GM21367 (cell line): ENCODE data around the gene EXO5.
"Not testable (repeated sequence)": the region's sequence is repeated elsewhere in the genome, so short reads cannot be mapped to it uniquely, and the experiment has no call there.

Experiments
- ATAC-seq: cut with Tn5 transposase; IDR thresholded peaks from one replicate; pipeline ENCODE4 v1.9.1; 2021; ENCODE audit not compliant: unreplicated experiment

The EXO5 gene

GRCh38 chr1:40553017-40553416, 44.5 kb downstream of the EXO5 start:
- ATAC-seq = no peak

- ATAC-seq = not testable (repeated sequence)
These were observed 46.2 kb downstream of the EXO5 start for GRCh38 chr1:40554807-40555206.

- no peak for ATAC-seq
These were observed 47.6 kb downstream of the EXO5 start for GRCh38 chr1:40556121-40556520.

DNA sequence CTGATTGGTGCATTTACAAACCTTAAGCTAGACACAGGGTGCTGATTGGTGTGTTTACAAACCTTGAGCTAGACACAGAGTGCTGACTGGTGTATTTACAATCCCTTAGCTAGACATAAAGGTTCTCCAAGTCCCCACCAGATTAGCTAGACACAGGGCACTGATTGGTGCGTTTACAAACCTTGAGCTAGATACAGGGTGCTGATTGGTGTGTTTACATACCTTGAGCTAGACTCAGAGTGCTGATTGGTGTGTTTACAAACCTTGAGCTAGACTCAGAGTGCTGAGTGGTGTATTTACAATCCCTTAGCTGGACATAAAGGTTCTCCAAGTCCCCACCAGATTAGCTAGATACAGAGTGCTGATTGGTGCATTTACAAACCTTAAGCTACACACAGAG, 49.7 kb downstream of the EXO5 start:
- ATAC-seq = not testable (repeated sequence)

DNA sequence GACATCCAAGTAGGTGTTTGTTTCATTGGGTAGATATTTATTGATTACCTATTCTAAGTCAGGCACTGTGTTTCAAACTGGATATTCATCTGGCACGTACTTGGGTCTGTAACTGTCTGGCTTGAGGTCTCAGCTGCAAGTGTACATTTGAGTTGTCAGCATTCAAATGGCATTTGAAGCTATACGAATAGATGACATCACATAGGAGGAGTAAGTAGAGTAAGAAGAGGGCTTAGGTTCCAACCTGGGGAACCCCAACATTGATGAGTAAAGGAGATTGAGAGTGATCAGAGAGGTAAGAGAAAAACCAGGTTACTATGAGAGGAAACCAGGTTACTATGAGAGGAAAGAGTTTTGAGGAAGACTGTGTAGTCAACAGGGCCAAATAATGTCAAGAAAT, 53.6 kb downstream of the EXO5 start:
- no peak for ATAC-seq

DNA sequence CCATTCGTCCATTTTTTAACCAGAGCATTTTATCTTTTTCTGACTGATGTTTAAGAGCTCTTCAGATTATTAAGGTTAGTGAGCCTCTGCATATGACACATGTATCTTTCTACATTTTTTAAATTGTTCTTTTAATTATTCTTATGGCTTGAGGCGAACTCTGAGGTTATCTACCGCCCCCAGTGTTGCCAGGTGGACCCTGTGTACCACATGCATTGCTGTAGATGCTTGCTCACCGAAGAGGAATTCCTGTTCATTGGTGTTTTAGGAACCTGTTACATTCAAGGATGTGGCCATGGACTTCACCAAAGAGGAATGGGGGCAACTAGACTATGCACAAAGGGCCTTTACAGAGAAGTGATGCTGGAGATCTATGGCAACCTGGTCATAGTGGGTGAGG, 54.7 kb downstream of the EXO5 start:
- no peak for ATAC-seq

GRCh38 chr1:40564506-40564905, 55.9 kb downstream of the EXO5 start:
- ATAC-seq = no peak

GRCh38 chr1:40564913-40565312, 56.3 kb downstream of the EXO5 start:
- ATAC-seq = no peak
